ENCODE results near the gene TENT5C. TPM values are rescaled to one million over a fixed set of nuclear protein-coding genes. Genes with fewer than 3 reads are reported as not detected.

Gene TENT5C
- polyA plus RNA-seq, 1 experiment = 1.9 TPM

- no peak for DNase-seq (ENCODE audit: low read depth)
- Histone ChIP-seq H3K4me3 (ENCODE audit: low read depth, low read length) (no peak overlapping the region), H3K27me3 (ENCODE audit: control insufficient read depth, insufficient read depth, low read length) (peaks cover 12% of the 10 kb centered on the region), H3K36me3 (ENCODE audit: control insufficient read depth, insufficient read depth, low read length) (no peaks in the 10 kb centered on the region)
- ChIA-PET POLR2A (no interaction called here), CTCF (no interaction called here)
- no peak for TF ChIP-seq CTCF (IDR thresholded peaks at IDR 0.05; ENCODE audit: insufficient read depth, low read depth, low read length)
Observed at GRCh38 chr1:117639741-117640140, 33.9 kb downstream of the TENT5C start.

- no peak for DNase-seq (ENCODE audit: low read depth)
- ChIA-PET CTCF (interaction anchor here (1.6 kb wide), 1 partner anchor 11 kb away, joined by 4 read pairs; no protein-coding TSS in a partner anchor), POLR2A (no interaction called here)
- H3K27me3 ChIP-seq (ENCODE audit: control insufficient read depth, insufficient read depth, low read length) = peaks cover 12% of the 10 kb centered on the region
- H3K4me3 ChIP-seq (ENCODE audit: low read depth, low read length) = no peak overlapping the region
- no peaks in the 10 kb centered on the region for H3K36me3 ChIP-seq (ENCODE audit: control insufficient read depth, insufficient read depth, low read length)
- no peak for TF ChIP-seq CTCF (IDR thresholded peaks at IDR 0.05; ENCODE audit: insufficient read depth, low read depth, low read length)
Observed at GRCh38 chr1:117641536-117641935, 35.7 kb downstream of the TENT5C start.

- no peak for TF ChIP-seq CTCF (IDR thresholded peaks at IDR 0.05; ENCODE audit: insufficient read depth, low read depth, low read length)
- Histone ChIP-seq H3K4me3 (ENCODE audit: low read depth, low read length) (no peak overlapping the region), H3K27me3 (ENCODE audit: control insufficient read depth, insufficient read depth, low read length) (peaks cover 11% of the 10 kb centered on the region), H3K36me3 (ENCODE audit: control insufficient read depth, insufficient read depth, low read length) (no peaks in the 10 kb centered on the region)
- no peak for DNase-seq (ENCODE audit: low read depth)
- POLR2A ChIA-PET = no interaction called here
- CTCF ChIA-PET = interaction anchor here (0.8 to 1.3 kb wide), 2 partner anchors 10 to 116 kb away, joined by 3 to 6 read pairs; no protein-coding TSS in a partner anchor
Observed at GRCh38 chr1:117642963-117643362, 37.1 kb downstream of the TENT5C start.

- H3K27me3 ChIP-seq (ENCODE audit: control insufficient read depth, insufficient read depth, low read length) = peaks cover 9% of the 10 kb centered on the region
- no peaks in the 10 kb centered on the region for H3K36me3 ChIP-seq (ENCODE audit: control insufficient read depth, insufficient read depth, low read length)
- ChIA-PET POLR2A (no interaction called here), CTCF (interaction anchor here (1.3 kb wide), 1 partner anchor 11 kb away, joined by 3 read pairs; no protein-coding TSS in a partner anchor)
- DNase-seq (ENCODE audit: low read depth) = no peak
- no peak overlapping the region for H3K4me3 ChIP-seq (ENCODE audit: low read depth, low read length)
- TF ChIP-seq CTCF (IDR thresholded peaks at IDR 0.05; ENCODE audit: insufficient read depth, low read depth, low read length) = no peak
Observed at GRCh38 chr1:117643601-117644000, 37.8 kb downstream of the TENT5C start.

- H3K36me3 ChIP-seq (ENCODE audit: control insufficient read depth, insufficient read depth, low read length) = no peaks in the 10 kb centered on the region
- ChIA-PET CTCF (no interaction called here), POLR2A (no interaction called here)
- H3K27me3 ChIP-seq (ENCODE audit: control insufficient read depth, insufficient read depth, low read length) = peaks cover 7% of the 10 kb centered on the region; the same call in 1 of the 2 replicates
- TF ChIP-seq CTCF (IDR thresholded peaks at IDR 0.05; ENCODE audit: insufficient read depth, low read depth, low read length) = no peak
- H3K4me3 ChIP-seq (ENCODE audit: low read depth, low read length) = no peak overlapping the region
- DNase-seq (ENCODE audit: low read depth) = no peak
Observed at GRCh38 chr1:117644696-117645311, 39.0 kb downstream of the TENT5C start.
